Common myeloid progenitor, CD34-positive (primary cell): ENCODE data around the gene KRT33A. TPM values are rescaled to one million over a fixed set of nuclear protein-coding genes. Genes with fewer than 3 reads are reported as not detected.
A peak's percentile ranks its signal among the peaks of the same experiment; 100 is the strongest.
"Not testable (repeated sequence)": the region's sequence is repeated elsewhere in the genome, so short reads cannot be mapped to it uniquely, and the experiment has no call there.

Experiments used
- CTCF ChIA-PET: fragments of 350-600 bp; sonication (Branson Sonifier 250); formaldehyde crosslinking; loops from one replicate; lab custom pipeline; 2021; ENCODE audit warnings: antibody characterized with exemption; lab: Charles Lee
- POLR2A ChIA-PET: fragments of 350-600 bp; sonication (Branson Sonifier 250); formaldehyde crosslinking; loops from one replicate; lab custom pipeline; 2021; ENCODE audit warnings: antibody characterized with exemption; lab: Charles Lee
- DNase-seq, 3 donors: peaks; one replicate each; pipeline versions ENCODE4 v3.0.0 to v3.0.0-alpha.2; 2013
- H3K27ac ChIP-seq, 2 experiments: 1 replicate in 1 of 2; 2 replicates in 1 of 2; pipeline ENCODE4 v1.7.0; 2013; ENCODE audit warnings: inconsistent platforms in 2 of 2, low read length in 2 of 2, mild to moderate bottlenecking in 2 of 2, low read depth in 1 of 2, moderate library complexity in 1 of 2; ENCODE audit not compliant: severe bottlenecking in 2 of 2, insufficient read depth in 1 of 2, poor library complexity in 1 of 2
- H3K27me3 ChIP-seq, 5 experiments: replicated peaks in 2 of 5; 1 replicate in 3 of 5; 2 replicates in 2 of 5; pipeline versions ENCODE4 v1.6.1 to v1.7.0; 2013; ENCODE audit warnings: low read length in 4 of 5, mild to moderate bottlenecking in 2 of 5, moderate library complexity in 2 of 5, inconsistent platforms in 1 of 5; ENCODE audit not compliant: insufficient read depth in 5 of 5, control insufficient read depth in 4 of 5
- H3K36me3 ChIP-seq, 4 experiments: 1 replicate in 2 of 4; 2 replicates in 2 of 4; pipeline versions ENCODE4 v1.6.1 to v1.7.0; 2013; ENCODE audit warnings: low read length in 3 of 4, control low read depth in 1 of 4, mild to moderate bottlenecking in 1 of 4; ENCODE audit not compliant: control insufficient read depth in 4 of 4, insufficient read depth in 4 of 4
- H3K4me1 ChIP-seq, 4 experiments: 1 replicate in 3 of 4; 2 replicates in 1 of 4; pipeline versions ENCODE4 v1.6.1 to v1.7.1; 2013; ENCODE audit warnings: low read length in 3 of 4, mild to moderate bottlenecking in 3 of 4, control low read depth in 1 of 4, inconsistent platforms in 1 of 4, moderate library complexity in 1 of 4; ENCODE audit not compliant: control insufficient read depth in 4 of 4, insufficient read depth in 4 of 4; ENCODE audit errors: control extremely low read depth in 1 of 4
- H3K4me3 ChIP-seq, 7 experiments: 1 replicate in 4 of 7; 2 replicates in 3 of 7; pipeline versions ENCODE4 v1.5.1 to v1.7.0; 2013; ENCODE audit warnings: mild to moderate bottlenecking in 7 of 7, low read length in 6 of 7, moderate library complexity in 6 of 7, inconsistent platforms in 2 of 7, low read depth in 2 of 7, control low read depth in 1 of 7; ENCODE audit not compliant: insufficient read depth in 4 of 7, control insufficient read depth in 1 of 7; ENCODE audit errors: extremely low read depth in 1 of 7
- H3K9me3 ChIP-seq, 5 experiments: 1 replicate in 4 of 5; 2 replicates in 1 of 5; pipeline versions ENCODE4 v1.6.1 to v1.7.1; 2013; ENCODE audit warnings: low read length in 4 of 5, mild to moderate bottlenecking in 2 of 5, inconsistent platforms in 1 of 5, low read depth in 1 of 5, moderate library complexity in 1 of 5; ENCODE audit not compliant: control insufficient read depth in 4 of 5, insufficient read depth in 2 of 5; ENCODE audit errors: control extremely low read depth in 1 of 5
- WGBS: methylation state at CpG from one replicate; pipeline ENCODE4 v1.1.5; 2013; ENCODE audit not compliant: insufficient coverage; 5-methylcytosine and 5-hydroxymethylcytosine counted together
- polyA plus RNA-seq: library from polyadenylated mRNA; unstranded; fragments of 120-200 nt; gene quantifications from one replicate; pipeline ENCODE4 v1.2.1, GENCODE V29; 2013

Gene KRT33A
- polyA plus RNA-seq = not detected

DNA sequence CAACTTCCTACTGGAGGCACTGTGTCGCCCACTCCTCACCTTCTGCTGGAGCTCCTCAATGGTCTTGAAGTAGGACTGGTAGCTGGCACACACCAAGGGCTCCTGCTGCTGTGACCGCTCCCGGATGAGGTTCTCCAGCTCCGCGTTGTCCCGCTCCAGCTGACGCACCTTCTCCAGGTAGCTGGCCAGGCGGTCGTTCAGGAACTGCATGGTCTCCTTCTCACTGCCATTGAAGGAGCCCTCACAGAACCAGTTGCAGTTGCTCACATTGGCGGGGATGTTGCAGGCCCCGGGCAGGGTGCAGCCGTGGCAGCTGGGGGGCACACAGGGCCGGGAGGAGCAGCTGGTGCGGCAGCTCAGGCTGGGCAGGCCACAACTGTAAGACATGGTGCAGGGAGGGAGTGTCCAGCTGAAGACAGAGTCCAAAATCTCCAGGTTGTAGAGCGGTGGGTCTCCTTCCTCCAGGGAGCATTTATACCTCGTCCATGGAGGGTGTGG lies at the start of gene KRT33A:
TSS of gene KRT33A (minus strand) at position 448 of the 498 bp plus-strand sequence. CDS start at position 387, 61 bp downstream.
- POLR2A ChIA-PET, H3K36me3 ChIP-seq, H3K4me3 ChIP-seq, H3K9me3 ChIP-seq, DNase-seq, H3K4me1 ChIP-seq, H3K27ac ChIP-seq, H3K27me3 ChIP-seq: not testable (repeated sequence)
- 98% methylated on average over 6 of the region's 16 CpGs for WGBS
- CTCF ChIA-PET = interaction anchor here (0.6 to 1.2 kb wide), 2 partner anchors 21 to 25 kb away, joined by 3 read pairs; no protein-coding TSS in a partner anchor

DNA sequence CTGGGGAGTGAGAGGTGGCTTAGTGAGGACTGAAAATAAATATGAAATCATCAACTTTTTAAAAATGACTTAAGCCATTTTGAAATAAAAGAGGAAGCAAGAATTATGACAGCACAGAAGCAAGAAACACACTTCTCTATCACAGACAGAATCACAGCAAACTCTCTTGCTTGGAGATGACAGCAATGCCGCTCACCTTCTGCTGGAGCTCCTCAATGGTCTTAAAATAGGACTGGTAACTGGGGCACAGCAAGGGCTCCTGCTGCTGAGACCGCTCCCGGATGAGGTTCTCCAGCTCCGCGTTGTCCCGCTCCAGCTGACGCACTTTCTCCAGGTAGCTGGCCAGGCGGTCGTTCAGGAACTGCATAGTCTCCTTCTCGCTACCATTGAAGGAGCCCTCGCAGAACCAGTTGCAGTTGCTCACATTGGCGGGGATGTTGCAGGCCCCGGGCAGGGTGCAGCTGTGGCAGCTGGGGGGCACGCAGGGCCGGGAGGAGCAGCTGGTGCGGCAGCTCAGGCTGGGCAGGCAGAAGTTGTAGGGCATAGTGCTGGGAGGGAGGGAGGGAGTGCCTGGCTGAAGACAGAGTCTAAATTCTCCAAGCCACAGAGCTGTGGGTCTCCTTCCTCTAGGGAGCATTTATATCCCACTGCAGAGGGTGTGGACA lies 46.5 kb upstream of the KRT33A start, which contains the start of gene KRT31:
TSS of gene KRT31 (minus strand) at position 613 of the 665 bp plus-strand sequence. CDS start at position 544, 69 bp downstream.
- H3K27ac ChIP-seq = no peak within 1 kb of the TSS
- H3K4me3 ChIP-seq = no peak within 1 kb of the TSS
- peaks cover 0 to 5% (median 2%) of the 10 kb centered on the region in 5 experiments for H3K27me3 ChIP-seq
- H3K4me1 ChIP-seq = no peaks in the 10 kb centered on the region
- no peaks in the 10 kb centered on the region for H3K36me3 ChIP-seq
- DNase-seq = peak in 1 of 3 donors; percentile 2
- 93% methylated on average over 11 of the region's 16 CpGs for WGBS
- POLR2A ChIA-PET = no interaction called here
- CTCF ChIA-PET = no interaction called here
- no peaks in the 10 kb centered on the region for H3K9me3 ChIP-seq

GRCh38 chr17:41396340-41396739 lies 45.7 kb upstream of the KRT33A start:
- POLR2A ChIA-PET = no interaction called here
- 100% methylated on average over 7 of the region's 7 CpGs for WGBS
- Histone ChIP-seq H3K27ac (no peak overlapping the region), H3K27me3 (peaks cover 0 to 9% (median 2%) of the 10 kb centered on the region in 5 experiments), H3K4me1 (no peaks in the 10 kb centered on the region), H3K36me3 (no peaks in the 10 kb centered on the region), H3K9me3 (no peaks in the 10 kb centered on the region), H3K4me3 (no peak overlapping the region)
- CTCF ChIA-PET = no interaction called here
- no peak for DNase-seq

GRCh38 chr17:41395611-41396010 lies 45.0 kb upstream of the KRT33A start:
- Histone ChIP-seq H3K27me3 (peaks cover 0 to 12% (median 2%) of the 10 kb centered on the region in 5 experiments), H3K36me3 (no peaks in the 10 kb centered on the region), H3K4me3 (no peak overlapping the region), H3K9me3 (no peaks in the 10 kb centered on the region), H3K4me1 (no peaks in the 10 kb centered on the region), H3K27ac (no peak overlapping the region)
- ChIA-PET CTCF (no interaction called here), POLR2A (no interaction called here)
- DNase-seq = no peak
- WGBS = 92% methylated on average over 1 of the region's 1 CpG

- H3K4me3 ChIP-seq, H3K36me3 ChIP-seq, POLR2A ChIA-PET, H3K4me1 ChIP-seq, DNase-seq, CTCF ChIA-PET, H3K27ac ChIP-seq, H3K9me3 ChIP-seq: not testable (repeated sequence)
- H3K27me3 ChIP-seq = peaks cover 0 to 12% (median 2%) of the 10 kb centered on the region in 5 experiments
- WGBS = 97% methylated on average over 6 of the region's 12 CpGs
These were observed 44.4 kb upstream of the KRT33A start for GRCh38 chr17:41395044-41395443.

- no peaks in the 10 kb centered on the region for H3K4me1 ChIP-seq
- WGBS = 88% methylated on average over 9 of the region's 10 CpGs
- DNase-seq = no peak
These were observed 43.8 kb upstream of the KRT33A start for GRCh38 chr17:41394254-41394996.

GRCh38 chr17:41393826-41394225 lies 43.2 kb upstream of the KRT33A start:
- no peak overlapping the region for H3K27ac ChIP-seq
- ChIA-PET POLR2A (no interaction called here), CTCF (no interaction called here)
- H3K4me3 ChIP-seq = no peak overlapping the region
- 88% methylated on average over 9 of the region's 10 CpGs for WGBS
- H3K9me3 ChIP-seq = no peaks in the 10 kb centered on the region
- peaks cover 0 to 12% (median 2%) of the 10 kb centered on the region in 5 experiments for H3K27me3 ChIP-seq
- no peak for DNase-seq
- no peaks in the 10 kb centered on the region for H3K36me3 ChIP-seq
- no peaks in the 10 kb centered on the region for H3K4me1 ChIP-seq

More at GRCh38 chr17:41394254-41394996, 43.8 kb upstream of the KRT33A start:
- ChIA-PET CTCF (no interaction called here), POLR2A (no interaction called here)
- no peak overlapping the region for H3K4me3 ChIP-seq
- H3K36me3 ChIP-seq = no peaks in the 10 kb centered on the region
- peaks cover 0 to 12% (median 2%) of the 10 kb centered on the region in 5 experiments for H3K27me3 ChIP-seq
- H3K9me3 ChIP-seq = no peaks in the 10 kb centered on the region
- H3K27ac ChIP-seq = no peak overlapping the region
